ENCODE results near the gene BLOC1S1.

The BLOC1S1 gene

DNA sequence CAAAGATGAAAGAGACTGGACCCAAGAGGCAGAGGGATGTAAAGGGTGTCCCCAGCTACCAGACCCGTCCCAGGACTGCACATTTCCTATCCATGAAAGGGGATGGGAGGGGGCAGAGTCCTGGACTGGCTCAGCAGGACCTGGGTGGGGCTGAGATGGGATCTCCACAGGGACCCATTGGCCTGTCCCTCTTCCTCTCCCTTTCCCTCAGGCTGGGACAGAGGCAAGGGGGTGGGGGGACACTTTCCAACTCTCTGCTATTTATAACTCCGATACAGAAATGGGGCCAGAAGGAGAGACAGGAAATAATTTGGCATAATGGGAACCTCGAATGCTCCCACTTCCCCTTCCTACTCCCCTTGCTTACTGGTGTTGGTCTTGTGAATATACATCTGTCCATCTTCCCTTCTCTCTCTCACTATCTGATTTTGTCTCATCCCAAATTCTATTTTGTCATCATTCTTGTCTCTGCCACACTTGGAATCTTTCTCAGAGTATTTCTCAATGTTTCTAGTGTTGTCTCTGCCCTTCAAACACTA, 7.1 kb upstream of the BLOC1S1 start:
- no peak overlapping the region for H3K4me3 ChIP-seq
- H3K4me1 ChIP-seq: peaks cover 9% of the 10 kb centered on the region
- in situ Hi-C loops (cut with MboI; ENCODE audit: low sequenced_read_pairs): no loop called here
- peaks cover 25% of the 10 kb centered on the region for H3K27me3 ChIP-seq (ENCODE audit: low read depth)
- DNase-seq (ENCODE audit: low spot score in 2 of 2): no peak
- no peaks in the 10 kb centered on the region for H3K9me3 ChIP-seq
- H3K36me3 ChIP-seq (replicated peaks): no peaks in the 10 kb centered on the region

DNA sequence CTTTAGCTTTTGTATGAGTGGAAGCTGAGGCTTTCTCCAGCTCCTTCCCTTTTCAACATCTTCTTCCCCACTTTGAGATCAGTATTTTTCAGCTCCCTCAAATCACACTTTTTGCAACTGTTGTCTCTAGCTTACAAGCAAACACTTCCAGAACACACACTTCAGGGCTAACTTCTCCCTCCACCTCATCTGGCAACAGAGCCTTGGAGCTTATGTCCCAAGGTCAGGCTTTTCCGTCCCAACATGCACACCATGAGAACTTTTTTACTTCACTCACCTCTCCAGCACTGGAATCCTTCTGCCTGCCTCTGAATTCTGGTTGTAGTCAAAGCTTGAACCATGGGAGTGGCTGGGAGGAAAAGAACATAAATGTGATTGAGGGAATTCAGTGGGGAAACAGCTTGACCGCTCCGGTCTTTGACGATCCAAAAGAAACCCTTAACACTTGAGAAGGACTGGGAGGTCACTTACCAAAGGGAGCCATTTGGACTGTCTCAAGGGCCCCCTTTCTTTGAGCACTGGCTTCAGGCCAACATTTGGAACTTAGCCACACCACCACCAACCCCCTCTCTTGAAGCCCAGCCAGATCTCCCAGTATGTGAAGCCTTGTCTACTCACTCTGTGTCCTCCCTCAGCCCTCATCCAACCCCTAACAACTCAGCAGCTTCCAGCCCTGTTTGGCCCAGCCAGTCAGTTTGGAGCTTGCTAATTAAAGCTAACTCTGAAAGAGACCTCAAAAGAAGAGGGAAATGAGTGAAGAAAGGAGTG, 3.9 kb upstream of the BLOC1S1 start:
- peaks cover 9% of the 10 kb centered on the region for H3K4me1 ChIP-seq
- in situ Hi-C loops (cut with MboI; ENCODE audit: low sequenced_read_pairs): no loop called here
- H3K9me3 ChIP-seq: no peaks in the 10 kb centered on the region
- H3K4me3 ChIP-seq: no peak overlapping the region
- no peaks in the 10 kb centered on the region for H3K36me3 ChIP-seq (replicated peaks)
- H3K27me3 ChIP-seq (ENCODE audit: low read depth): peaks cover 25% of the 10 kb centered on the region
- DNase-seq (ENCODE audit: low spot score in 2 of 2): no peak

DNA sequence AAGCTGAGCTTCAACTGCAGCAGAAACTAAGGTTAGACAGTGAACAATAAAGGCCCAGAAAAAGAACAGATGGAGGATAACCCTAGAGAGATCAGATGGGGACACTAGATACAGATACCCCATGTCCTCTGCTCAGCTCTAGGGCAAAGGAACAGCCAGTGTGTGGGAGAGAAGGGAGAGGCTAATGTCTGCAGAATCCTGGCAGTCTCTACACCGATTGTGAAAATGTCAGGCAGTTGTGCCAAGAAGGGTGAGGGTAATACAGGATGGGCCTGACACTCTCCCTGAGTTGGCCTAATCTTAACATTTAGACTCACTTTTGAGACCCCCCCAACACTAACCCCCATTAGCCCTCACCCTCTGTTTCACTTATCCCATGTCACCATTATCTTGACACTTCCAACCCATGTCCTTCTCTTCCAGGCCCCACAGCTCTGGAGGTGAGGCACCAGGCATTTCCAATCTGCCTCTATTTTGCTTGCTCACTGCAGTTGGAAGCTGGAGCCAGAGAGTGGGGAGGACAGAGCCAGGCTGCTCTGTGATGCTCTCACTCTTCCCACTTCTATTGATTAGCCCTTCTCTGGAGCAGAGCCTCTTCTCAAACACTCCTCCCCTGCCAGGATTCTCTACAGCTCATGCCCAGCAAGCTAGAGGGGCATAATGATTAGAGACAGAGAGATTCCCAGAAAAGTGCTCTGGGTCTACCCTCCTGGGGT, 3.0 kb upstream of the BLOC1S1 start:
- no peak for DNase-seq (ENCODE audit: low spot score in 2 of 2)
- H3K9me3 ChIP-seq: no peaks in the 10 kb centered on the region
- peaks cover 16% of the 10 kb centered on the region for H3K4me1 ChIP-seq
- no peak overlapping the region for H3K4me3 ChIP-seq
- in situ Hi-C loops (cut with MboI; ENCODE audit: low sequenced_read_pairs): no loop called here
- H3K36me3 ChIP-seq (replicated peaks): no peaks in the 10 kb centered on the region
- H3K27me3 ChIP-seq (ENCODE audit: low read depth): peaks cover 25% of the 10 kb centered on the region

- no peak for DNase-seq (ENCODE audit: low spot score in 2 of 2)
- peaks cover 17% of the 10 kb centered on the region for H3K4me1 ChIP-seq
- H3K4me3 ChIP-seq: no peak overlapping the region
- H3K9me3 ChIP-seq: no peaks in the 10 kb centered on the region
- no peaks in the 10 kb centered on the region for H3K36me3 ChIP-seq (replicated peaks)
- in situ Hi-C loops (cut with MboI; ENCODE audit: low sequenced_read_pairs): no loop called here
- H3K27me3 ChIP-seq (ENCODE audit: low read depth): peaks cover 17% of the 10 kb centered on the region
Measured at GRCh38 chr12:55713721-55714120, 2.1 kb upstream of the BLOC1S1 start.

DNA sequence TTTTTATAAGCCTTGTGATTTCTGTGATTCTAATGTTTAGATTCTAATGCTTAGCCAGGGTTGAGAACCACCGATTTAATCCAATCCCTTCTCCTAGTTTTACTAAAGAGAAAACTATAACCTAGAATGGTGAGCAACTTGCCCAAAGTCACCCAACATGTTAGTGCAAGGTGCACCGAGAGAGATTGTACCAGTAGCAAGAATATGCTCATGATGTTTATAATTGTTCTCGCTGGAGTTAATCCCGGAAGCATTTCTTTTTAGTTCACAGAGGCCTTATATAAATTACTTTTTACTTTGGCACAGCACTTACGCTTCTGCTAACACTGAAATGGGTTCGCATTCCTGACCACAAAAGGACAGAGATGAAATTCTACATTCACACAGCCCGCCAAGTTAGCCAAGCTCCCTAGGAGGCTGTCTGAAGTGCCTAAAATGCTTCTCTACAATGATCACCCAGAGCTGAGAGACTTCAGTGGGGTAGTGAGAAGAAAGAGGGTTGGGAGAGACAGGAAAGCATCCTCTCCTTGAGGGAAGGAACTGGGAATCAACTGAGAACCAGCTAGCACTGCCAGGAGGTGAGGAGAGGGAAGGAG, 579 bp upstream of the BLOC1S1 start:
- DNase-seq (ENCODE audit: low spot score in 2 of 2): no peak
- H3K4me1 ChIP-seq: peaks cover 17% of the 10 kb centered on the region
- peak overlapping the region; percentile 70 for H3K4me3 ChIP-seq
- peaks cover 4% of the 10 kb centered on the region; the same call in 1 of the 2 replicates for H3K27me3 ChIP-seq (ENCODE audit: low read depth)
- in situ Hi-C loops (cut with MboI; ENCODE audit: low sequenced_read_pairs): no loop called here
- no peaks in the 10 kb centered on the region for H3K9me3 ChIP-seq
- H3K36me3 ChIP-seq (replicated peaks): no peaks in the 10 kb centered on the region

GRCh38 chr12:55716582-55716957, 724 bp downstream of the BLOC1S1 start:
- peak overlapping the region; percentile 70 for H3K4me3 ChIP-seq
- H3K4me1 ChIP-seq: peaks cover 17% of the 10 kb centered on the region
- H3K27me3 ChIP-seq (ENCODE audit: low read depth): peaks cover 1% of the 10 kb centered on the region; the same call in 1 of the 2 replicates
- no peak for DNase-seq (ENCODE audit: low spot score in 2 of 2)
- no peaks in the 10 kb centered on the region for H3K9me3 ChIP-seq
- no peaks in the 10 kb centered on the region for H3K36me3 ChIP-seq (replicated peaks)
- in situ Hi-C loops (cut with MboI; ENCODE audit: low sequenced_read_pairs): no loop called here

- DNase-seq (ENCODE audit: low spot score in 2 of 2): no peak
- peak overlapping the region; percentile 70 for H3K4me3 ChIP-seq
- no peaks in the 10 kb centered on the region for H3K9me3 ChIP-seq
- H3K4me1 ChIP-seq: peaks cover 17% of the 10 kb centered on the region
- no peaks in the 10 kb centered on the region for H3K27me3 ChIP-seq (ENCODE audit: low read depth)
- in situ Hi-C loops (cut with MboI; ENCODE audit: low sequenced_read_pairs): no loop called here
- no peaks in the 10 kb centered on the region for H3K36me3 ChIP-seq (replicated peaks)
Measured at GRCh38 chr12:55717011-55718007, 1.5 kb downstream of the BLOC1S1 start.

GRCh38 chr12:55718015-55718414, 2.2 kb downstream of the BLOC1S1 start:
- no peak for DNase-seq (ENCODE audit: low spot score in 2 of 2)
- Histone ChIP-seq H3K4me3 (no peak overlapping the region), H3K9me3 (no peaks in the 10 kb centered on the region), H3K27me3 (ENCODE audit: low read depth) (no peaks in the 10 kb centered on the region), H3K36me3 (replicated peaks) (no peaks in the 10 kb centered on the region), H3K4me1 (peaks cover 17% of the 10 kb centered on the region)
- in situ Hi-C loops (cut with MboI; ENCODE audit: low sequenced_read_pairs): no loop called here

- peaks cover 6% of the 10 kb centered on the region for H3K36me3 ChIP-seq (replicated peaks)
- no peak for DNase-seq (ENCODE audit: low spot score in 2 of 2)
- H3K27me3 ChIP-seq (ENCODE audit: low read depth): no peaks in the 10 kb centered on the region
- in situ Hi-C loops (cut with MboI; ENCODE audit: low sequenced_read_pairs): no loop called here
- H3K4me1 ChIP-seq: peaks cover 17% of the 10 kb centered on the region
- no peak overlapping the region for H3K4me3 ChIP-seq
- no peaks in the 10 kb centered on the region for H3K9me3 ChIP-seq
Measured at GRCh38 chr12:55718624-55719275, 2.9 kb downstream of the BLOC1S1 start.

DNA sequence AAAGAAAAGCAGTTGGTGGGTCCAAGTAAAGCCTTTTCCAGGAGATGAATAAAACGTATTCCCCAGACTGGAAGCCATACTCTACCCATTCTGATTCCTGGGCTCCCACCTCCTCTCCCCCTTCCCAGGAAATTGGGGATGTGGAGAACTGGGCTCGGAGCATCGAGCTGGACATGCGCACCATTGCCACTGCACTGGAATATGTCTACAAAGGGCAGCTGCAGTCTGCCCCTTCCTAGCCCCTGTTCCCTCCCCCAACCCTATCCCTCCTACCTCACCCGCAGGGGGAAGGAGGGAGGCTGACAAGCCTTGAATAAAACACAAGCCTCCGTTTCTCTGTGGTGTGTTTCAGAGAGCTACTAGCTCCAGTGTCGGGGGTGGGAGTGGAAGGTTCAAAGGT, 3.5 kb downstream of the BLOC1S1 start:
- H3K9me3 ChIP-seq: no peaks in the 10 kb centered on the region
- H3K27me3 ChIP-seq (ENCODE audit: low read depth): no peaks in the 10 kb centered on the region
- peaks cover 12% of the 10 kb centered on the region for H3K36me3 ChIP-seq (replicated peaks)
- no peak for DNase-seq (ENCODE audit: low spot score in 2 of 2)
- in situ Hi-C loops (cut with MboI; ENCODE audit: low sequenced_read_pairs): no loop called here
- H3K4me3 ChIP-seq: no peak overlapping the region
- H3K4me1 ChIP-seq: peaks cover 17% of the 10 kb centered on the region

- Histone ChIP-seq H3K36me3 (replicated peaks) (peaks cover 19% of the 10 kb centered on the region), H3K4me3 (no peak within 1 kb of the TSS), H3K27me3 (ENCODE audit: low read depth) (no peaks in the 10 kb centered on the region), H3K4me1 (peaks cover 17% of the 10 kb centered on the region), H3K9me3 (no peaks in the 10 kb centered on the region)
- in situ Hi-C loops (cut with MboI; ENCODE audit: low sequenced_read_pairs): no loop called here
- no peak for DNase-seq (ENCODE audit: low spot score in 2 of 2)
Measured at GRCh38 chr12:55720071-55720564, 4.3 kb downstream of the BLOC1S1 start, which contains the start of gene RDH5. RDH5 (plus strand) TSS chr12:55720393; CDS start chr12:55721185, 792 bp downstream.

DNA sequence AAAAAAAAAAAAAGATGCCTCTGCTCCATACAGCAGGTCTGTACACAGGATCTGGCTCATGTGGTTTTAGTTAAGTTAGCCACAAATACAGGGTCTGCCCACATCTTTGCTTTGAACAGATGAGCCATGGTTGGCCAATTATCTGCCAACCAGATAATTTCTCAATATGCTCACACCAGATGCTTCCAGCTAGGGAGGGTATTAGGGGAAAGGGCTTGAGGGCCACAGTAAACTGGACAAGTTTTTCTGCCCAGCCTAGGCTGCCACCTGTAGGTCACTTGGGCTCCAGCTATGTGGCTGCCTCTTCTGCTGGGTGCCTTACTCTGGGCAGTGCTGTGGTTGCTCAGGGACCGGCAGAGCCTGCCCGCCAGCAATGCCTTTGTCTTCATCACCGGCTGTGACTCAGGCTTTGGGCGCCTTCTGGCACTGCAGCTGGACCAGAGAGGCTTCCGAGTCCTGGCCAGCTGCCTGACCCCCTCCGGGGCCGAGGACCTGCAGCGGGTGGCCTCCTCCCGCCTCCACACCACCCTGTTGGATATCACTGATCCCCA, 5.1 kb downstream of the BLOC1S1 start:
- H3K36me3 ChIP-seq (replicated peaks): peaks cover 27% of the 10 kb centered on the region
- in situ Hi-C loops (cut with MboI; ENCODE audit: low sequenced_read_pairs): no loop called here
- no peak overlapping the region for H3K4me3 ChIP-seq
- no peaks in the 10 kb centered on the region for H3K27me3 ChIP-seq (ENCODE audit: low read depth)
- H3K4me1 ChIP-seq: peaks cover 12% of the 10 kb centered on the region
- no peaks in the 10 kb centered on the region for H3K9me3 ChIP-seq
- DNase-seq (ENCODE audit: low spot score in 2 of 2): no peak
